Smooth muscle cell (in vitro differentiated cells): Measurements from ENCODE around the gene HELZ2. TPM values are rescaled to one million over a fixed set of nuclear protein-coding genes. Genes with fewer than 3 reads are reported as not detected.

ENCODE experiments used
- DNase-seq: peaks from one replicate; lab custom pipeline; 2025; ENCODE audit not compliant: unreplicated experiment; lab: John Stamatoyannopoulos, UW
- H2AFZ ChIP-seq: fragments of 200-600 bp; sonication (generic); 2 replicates; pipeline ENCODE4 v1.6.0; 2016; ENCODE audit warnings: antibody characterized with exemption, low read depth, mild to moderate bottlenecking
- H3F3A ChIP-seq: fragments of 200-600 bp; sonication (generic); 2 replicates; pipeline ENCODE4 v1.6.0; 2017; ENCODE audit warnings: antibody characterized with exemption, low read depth
- H3K27ac ChIP-seq: fragments of 200-600 bp; sonication (generic); 2 replicates; pipeline ENCODE4 v1.5.1; 2016; ENCODE audit warnings: low read depth, mild to moderate bottlenecking
- H3K27me3 ChIP-seq: fragments of 200-600 bp; sonication (generic); 2 replicates; pipeline ENCODE4 v1.6.1; 2016; ENCODE audit warnings: low read depth, mild to moderate bottlenecking
- H3K36me3 ChIP-seq: fragments of 200-600 bp; sonication (generic); 2 replicates; pipeline ENCODE4 v1.5.1; 2016; ENCODE audit warnings: low read depth
- H3K4me1 ChIP-seq: fragments of 200-600 bp; sonication (generic); 2 replicates; pipeline ENCODE4 v1.5.1; 2016; ENCODE audit warnings: low read depth
- H3K4me2 ChIP-seq: fragments of 200-600 bp; sonication (generic); 2 replicates; pipeline ENCODE4 v1.6.0; 2016; ENCODE audit warnings: mild to moderate bottlenecking
- H3K4me3 ChIP-seq: fragments of 200-600 bp; sonication (generic); 2 replicates; pipeline ENCODE4 v1.5.1; 2016; ENCODE audit warnings: mild to moderate bottlenecking
- H3K79me2 ChIP-seq: fragments of 200-600 bp; sonication (generic); 2 replicates; pipeline ENCODE4 v1.6.0; 2016; ENCODE audit warnings: low read depth, mild to moderate bottlenecking
- H3K9ac ChIP-seq: fragments of 200-600 bp; sonication (generic); 2 replicates; pipeline ENCODE4 v1.6.0; 2016; ENCODE audit warnings: low read depth
- H3K9me3 ChIP-seq: fragments of 200-600 bp; sonication (generic); replicated peaks from 2 replicates; pipeline ENCODE4 v1.5.1; 2016; ENCODE audit warnings: low read depth
- H4K20me1 ChIP-seq: fragments of 200-600 bp; sonication (generic); 2 replicates; pipeline ENCODE4 v1.6.0; 2016; ENCODE audit warnings: low read depth
- CTCF ChIP-seq: fragments of 200-600 bp; sonication (generic); IDR thresholded peaks from 2 replicates; pipeline ENCODE4 v1.5.1; 2017; ENCODE audit warnings: borderline replicate concordance, mild to moderate bottlenecking, antibody characterized with exemption; ENCODE audit not compliant: insufficient read depth, poor library complexity, severe bottlenecking
- WGBS: methylation state at CpG from one replicate; pipeline ENCODE4 v1.1.7; 2016; ENCODE audit warnings: low lambda C conversion rate; 5-methylcytosine and 5-hydroxymethylcytosine counted together
- polyA plus RNA-seq: library from polyadenylated mRNA; unstranded; fragments of >200 nt; fragmentation: Nextera tagmentation; extraction: Ambion mirVana; gene quantifications from 2 replicates; pipeline ENCODE4 v1.2.1, GENCODE V29; 2016
- total RNA-seq: library from RNA; depleted of rRNA; stranded (reverse); fragments of >200 nt; gene quantifications from 2 replicates; pipeline ENCODE4 v1.2.3, GENCODE V29; 2014

The HELZ2 gene
- total and polyA plus RNA-seq, 2 experiments from 2014 or later, result 3.0 to 13.8 TPM

- 92% methylated on average over 19 of the region's 19 CpGs for WGBS
- H3K4me2 ChIP-seq, result no peak overlapping the region
- DNase-seq, result no peak
- H3K9ac ChIP-seq, result no peak overlapping the region
- no peaks in the 10 kb centered on the region for H3F3A ChIP-seq
- no peaks in the 10 kb centered on the region for H3K4me1 ChIP-seq
- no peaks in the 10 kb centered on the region for H3K9me3 ChIP-seq
- no peaks in the 10 kb centered on the region for H3K79me2 ChIP-seq
- no peak overlapping the region for H3K4me3 ChIP-seq
- no peak overlapping the region for H3K27ac ChIP-seq
- no peaks in the 10 kb centered on the region for H4K20me1 ChIP-seq
- no peak for TF ChIP-seq CTCF
- H3K36me3 ChIP-seq, result no peaks in the 10 kb centered on the region
- H3K27me3 ChIP-seq, result no peaks in the 10 kb centered on the region
- H2AFZ ChIP-seq, result no peak overlapping the region
Observed at GRCh38 chr20:63587776-63588591, 13.9 kb upstream of the HELZ2 start.

- H4K20me1 ChIP-seq, result no peaks in the 10 kb centered on the region
- H3K36me3 ChIP-seq, result no peaks in the 10 kb centered on the region
- no peak overlapping the region for H3K4me3 ChIP-seq
- no peak for DNase-seq
- H3K9ac ChIP-seq, result no peak overlapping the region
- 95% methylated on average over 12 of the region's 12 CpGs for WGBS
- no peaks in the 10 kb centered on the region for H3K4me1 ChIP-seq
- TF ChIP-seq CTCF, result no peak
- no peak overlapping the region for H2AFZ ChIP-seq
- no peaks in the 10 kb centered on the region for H3F3A ChIP-seq
- no peak overlapping the region for H3K4me2 ChIP-seq
- H3K9me3 ChIP-seq, result no peaks in the 10 kb centered on the region
- H3K27ac ChIP-seq, result no peak overlapping the region
- H3K79me2 ChIP-seq, result no peaks in the 10 kb centered on the region
- H3K27me3 ChIP-seq, result no peaks in the 10 kb centered on the region
Observed at GRCh38 chr20:63587256-63587655, 13.2 kb upstream of the HELZ2 start.

- no peak for TF ChIP-seq CTCF
- no peak overlapping the region for H2AFZ ChIP-seq
- no peaks in the 10 kb centered on the region for H3K36me3 ChIP-seq
- H3F3A ChIP-seq, result no peaks in the 10 kb centered on the region
- no peak overlapping the region for H3K27ac ChIP-seq
- no peaks in the 10 kb centered on the region for H3K79me2 ChIP-seq
- H3K4me2 ChIP-seq, result no peak overlapping the region
- no peak for DNase-seq
- no peaks in the 10 kb centered on the region for H3K9me3 ChIP-seq
- no peaks in the 10 kb centered on the region for H3K4me1 ChIP-seq
- WGBS, result 96% methylated on average over 16 of the region's 17 CpGs
- H3K9ac ChIP-seq, result no peak overlapping the region
- no peaks in the 10 kb centered on the region for H3K27me3 ChIP-seq
- no peaks in the 10 kb centered on the region for H4K20me1 ChIP-seq
- H3K4me3 ChIP-seq, result no peak overlapping the region
Observed at GRCh38 chr20:63586797-63587196, 12.8 kb upstream of the HELZ2 start.
